Adrenal gland (tissue), 12 donors: ENCODE measurements around the gene RFXAP. TPM values are rescaled to one million over a fixed set of nuclear protein-coding genes. Genes with fewer than 3 reads are reported as not detected.

ENCODE experiments used
- DNase-seq, 7 donors: peaks; one replicate each; pipeline ENCODE4 v3.0.0-alpha.2; 2019 to 2020
- H3K27ac ChIP-seq, 5 donors: fragments of 200-600 bp; sonication (generic) in 4 of 5; 1 replicate in 3 of 5; 2 replicates in 2 of 5; pipeline versions ENCODE4 v1.5.1 to v1.8.0; 2016 to 2020; ENCODE audit warnings: mild to moderate bottlenecking in 1 of 5
- H3K27me3 ChIP-seq: fragments of 200-600 bp; 2 replicates; pipeline ENCODE4 v1.8.0; 2021
- H3K36me3 ChIP-seq, 2 donors: fragments of 200-600 bp; replicated peaks in 1 of 2; 1 replicate in 1 of 2; 2 replicates in 1 of 2; pipeline versions ENCODE4 v1.5.1 to v1.8.0; 2018 to 2022
- H3K4me1 ChIP-seq, 2 donors: fragments of 200-600 bp; replicated peaks in 1 of 2; 1 replicate in 1 of 2; 2 replicates in 1 of 2; pipeline versions ENCODE4 v1.5.1 to v1.8.0; 2018 to 2021
- H3K4me3 ChIP-seq, 4 donors: fragments of 200-600 bp; sonication (generic) in 3 of 4; one replicate each; pipeline ENCODE4 v1.5.1; 2016 to 2018
- H3K9me3 ChIP-seq, 3 donors: fragments of 200-600 bp; sonication (generic) in 1 of 3; replicated peaks in 1 of 3; 1 replicate in 2 of 3; 2 replicates in 1 of 3; pipeline versions ENCODE4 v1.5.1 to v1.8.0; 2016 to 2021
- CTCF ChIP-seq, 6 experiments: fragments of 450-650 bp in 4 of 6; fragments of 200-600 bp in 2 of 6; sonication (generic) in 1 of 6; IDR thresholded peaks; 1 replicate in 5 of 6; 2 replicates in 1 of 6; pipeline versions ENCODE4 v1.5.1 to v1.8.0; 2016 to 2021; ENCODE audit warnings: antibody characterized with exemption in 6 of 6, mild to moderate bottlenecking in 2 of 6, moderate library complexity in 1 of 6
- POLR2A ChIP-seq, 2 donors: fragments of 450-650 bp; IDR thresholded peaks; one replicate each; pipeline ENCODE4 v1.6.1; 2017; ENCODE audit warnings: antibody characterized with exemption in 2 of 2, mild to moderate bottlenecking in 2 of 2, moderate library complexity in 1 of 2
- WGBS, 4 donors: extraction: QIAGEN DNeasy Blood & Tissue Kit in 2 of 4; methylation state at CpG; one replicate each; pipeline versions ENCODE4 v1.1.5 to v1.1.7; 2013 to 2017; 5-methylcytosine and 5-hydroxymethylcytosine counted together
- intact Hi-C, 2 donors: fragments of 100-400 bp; cut with DNase I; formaldehyde crosslinking; loops; one replicate each; pipeline versions ENCODE4 v1.14.1 to v1.15.0; 2022 to 2023
- polyA plus RNA-seq, 3 donors: library from polyadenylated mRNA; stranded (reverse); fragments of 200-250 nt in 2 of 3; fragments of 350-450 nt in 1 of 3; fragmentation: Illumina TruSeq in 1 of 3; extraction: RNeasy Lipid Tissue Mini Kit (QIAGEN cat#74804) in 1 of 3; gene quantifications; one replicate each; pipeline ENCODE4 v1.2.3, GENCODE V29; 2013 to 2014
- total RNA-seq, 9 donors: library from RNA; depleted of rRNA in 4 of 9; stranded (reverse); fragments of >200 nt in 4 of 9; fragments of 120-200 nt in 1 of 9; fragmentation: NEBNext Ultra II Directional in 1 of 9; extraction: Animal tissue kit (Norgen Biotek cat#: 25700) in 1 of 9; gene quantifications; one replicate each; pipeline versions ENCODE4 v1.1.0 to v1.2.4, GENCODE V29; 2013 to 2023
- donor health status: healthy with polysubstance abuse.
- donor health status: Bipolar disorder and iron deficiency.
- donor health status: DM: yes; HTN: yes; CAD: no.
- donor health status: DM: no; HTN: no; CAD: no.
- donor health status: DM: no; HTN: no; CAD: no.
- donor health status: DM: yes; HTN: yes; CAD: no.

Gene RFXAP
- total and polyA plus RNA-seq, 12 donors, result 1.1 to 4.9 (median 2.1) TPM

- Histone ChIP-seq H3K4me1 (peaks cover 2 to 4% of the 10 kb centered on the region in 2 donors), H3K36me3 (no peaks in the 10 kb centered on the region), H3K27ac (no peak overlapping the region), H3K9me3 (no peaks in the 10 kb centered on the region), H3K4me3 (no peak overlapping the region), H3K27me3 (no peaks in the 10 kb centered on the region)
- WGBS, 4 donors, result 73% methylated on average over 2 of the region's 2 CpGs
- intact Hi-C loops, result no loop called here
- no peak for DNase-seq
- no peak for TF ChIP-seq POLR2A (IDR thresholded peaks at IDR 0.05)
- TF ChIP-seq CTCF (IDR thresholded peaks at IDR 0.05), result peak in 1 of 6 experiments; percentile 8
Measured at GRCh38 chr13:36815062-36815461, 4.0 kb upstream of the RFXAP start.

- H3K36me3 ChIP-seq, result no peaks in the 10 kb centered on the region
- WGBS, 4 donors, result 38 to 40% (median 39%) methylated on average over 12 of the region's 12 CpGs
- no peak overlapping the region for H3K27ac ChIP-seq
- H3K4me3 ChIP-seq, result peak overlapping the region in 2 of 4 donors; percentile 70 to 84
- intact Hi-C loops, result no loop called here
- H3K9me3 ChIP-seq, result no peaks in the 10 kb centered on the region
- TF ChIP-seq POLR2A (IDR thresholded peaks at IDR 0.05) (no peak), CTCF (IDR thresholded peaks at IDR 0.05) (no peak)
- peaks cover 12 to 17% of the 10 kb centered on the region in 2 donors for H3K4me1 ChIP-seq
- no peak for DNase-seq
- no peaks in the 10 kb centered on the region for H3K27me3 ChIP-seq
Measured at GRCh38 chr13:36817996-36818803, 822 bp upstream of the RFXAP start.

- intact Hi-C loops, result no loop called here
- Histone ChIP-seq H3K4me3 (peak overlapping the region in 3 of 4 donors; percentile 70 to 84 (median 84)), H3K4me1 (peaks cover 12 to 17% of the 10 kb centered on the region in 2 donors), H3K9me3 (no peaks in the 10 kb centered on the region), H3K36me3 (no peaks in the 10 kb centered on the region), H3K27me3 (no peaks in the 10 kb centered on the region), H3K27ac (peak overlapping the region in 3 of 5 donors; percentile 27 to 67 (median 27))
- DNase-seq, result peak in 4 of 7 donors; percentile 15 to 63 (median 26)
- TF ChIP-seq CTCF (IDR thresholded peaks at IDR 0.05) (no peak), POLR2A (IDR thresholded peaks at IDR 0.05) (no peak)
- 1 to 2% (median 1%) methylated on average over 14 to 20 of the region's 20 CpGs for whole genome bisulfite sequencing, 4 donors
Measured at GRCh38 chr13:36819739-36820090, 693 bp downstream of the RFXAP start.

GRCh38 chr13:36820222-36820621 lies 1.2 kb downstream of the RFXAP start:
- H3K9me3 ChIP-seq, result no peaks in the 10 kb centered on the region
- intact Hi-C loops, result no loop called here
- H3K27ac ChIP-seq, result no peak overlapping the region
- 55 to 71% (median 64%) methylated on average over 4 of the region's 4 CpGs for WGBS, 4 donors
- TF ChIP-seq POLR2A (IDR thresholded peaks at IDR 0.05) (no peak), CTCF (IDR thresholded peaks at IDR 0.05) (no peak)
- no peaks in the 10 kb centered on the region for H3K27me3 ChIP-seq
- peaks cover 12 to 17% of the 10 kb centered on the region in 2 donors for H3K4me1 ChIP-seq
- peak overlapping the region in 2 of 4 donors; percentile 70 to 84 for H3K4me3 ChIP-seq
- H3K36me3 ChIP-seq, result no peaks in the 10 kb centered on the region
- DNase-seq, result no peak
